Activated B cell treated with CpG ODN at 0.5 μM for 24 hours (primary cell): Measurements from ENCODE around the gene AKAP11. TPM values are rescaled to one million over a fixed set of nuclear protein-coding genes. Genes with fewer than 3 reads are reported as not detected.

Source experiments
- ATAC-seq: fragments of 200-7000 bp; cut with Tn5 transposase; one replicate; pipeline ENCODE4 v1.10.0; 2021; ENCODE audit warnings: low read depth, mild to moderate bottlenecking, moderate library complexity
- CTCF ChIA-PET: fragments of 350-600 bp; sonication (Branson Sonifier 250); formaldehyde crosslinking; loops from one replicate; lab custom pipeline; 2021; ENCODE audit warnings: antibody characterized with exemption; lab: Charles Lee
- POLR2A ChIA-PET: fragments of 350-600 bp; sonication (Branson Sonifier 250); formaldehyde crosslinking; loops from one replicate; lab custom pipeline; 2021; ENCODE audit warnings: antibody characterized with exemption; lab: Charles Lee
- DNase-seq: peaks from one replicate; pipeline ENCODE4 v3.0.0; 2022
- H3K27ac Mint-ChIP-seq: one replicate; pipeline ENCODE4 v1.8.0; 2020; ENCODE audit warnings: mixed read lengths
- H3K27me3 Mint-ChIP-seq: one replicate; pipeline ENCODE4 v1.8.0; 2021; ENCODE audit warnings: mixed read lengths
- H3K36me3 Mint-ChIP-seq: one replicate; pipeline ENCODE4 v1.8.0; 2021; ENCODE audit warnings: low read depth, mixed read lengths
- H3K4me1 Mint-ChIP-seq: one replicate; pipeline ENCODE4 v1.8.0; 2021; ENCODE audit warnings: mixed read lengths
- H3K4me3 Mint-ChIP-seq: one replicate; pipeline ENCODE4 v1.8.0; 2020; ENCODE audit warnings: mild to moderate bottlenecking, mixed read lengths
- H3K9me3 Mint-ChIP-seq: one replicate; pipeline ENCODE4 v1.8.0; 2020; ENCODE audit warnings: mixed read lengths
- CTCF ChIP-seq: fragments of 200-600 bp; IDR thresholded peaks from one replicate; pipeline ENCODE4 v1.8.0; 2022; ENCODE audit warnings: antibody characterized with exemption, mild to moderate bottlenecking
- intact Hi-C: fragments of 100-400 bp; cut with micrococcal nuclease; formaldehyde crosslinking; loops from one replicate; pipeline ENCODE4 v1.15.1; 2024
- total RNA-seq: library from RNA; stranded (reverse); gene quantifications from 2 replicates; pipeline ENCODE4 v1.2.3, GENCODE V29; 2022

The AKAP11 gene
- total RNA-seq, 1 donor from 2014 or later: 42.8 TPM

- Mint-ChIP-seq H3K27ac (no peak overlapping the region), H3K4me1 (peaks cover 2% of the 10 kb centered on the region)
- DNase-seq: no peak
These were observed 88.2 kb downstream of the AKAP11 start for GRCh38 chr13:42360046-42360574.

GRCh38 chr13:42361701-42362100 is 89.7 kb downstream of the AKAP11 start:
- H3K4me3 Mint-ChIP-seq: no peak overlapping the region
- no peaks in the 10 kb centered on the region for H3K27me3 Mint-ChIP-seq
- no peaks in the 10 kb centered on the region for H3K9me3 Mint-ChIP-seq
- no peak overlapping the region for H3K27ac Mint-ChIP-seq
- H3K4me1 Mint-ChIP-seq: peaks cover 2% of the 10 kb centered on the region
- intact Hi-C loops: loop anchor here (2.0 kb wide), 1 partner anchor 15 kb away; no protein-coding TSS in a partner anchor
- DNase-seq (no peak), ATAC-seq (no peak)
- ChIA-PET POLR2A (no interaction called here), CTCF (no interaction called here)
- H3K36me3 Mint-ChIP-seq: no peaks in the 10 kb centered on the region
- no peak for TF ChIP-seq CTCF

More at GRCh38 chr13:42360046-42360574, 88.2 kb downstream of the AKAP11 start:
- Mint-ChIP-seq H3K9me3 (no peaks in the 10 kb centered on the region), H3K27me3 (no peaks in the 10 kb centered on the region), H3K36me3 (no peaks in the 10 kb centered on the region), H3K4me3 (no peak overlapping the region)
- no peak for ATAC-seq
- TF ChIP-seq CTCF: no peak
- CTCF ChIA-PET: interaction anchor here (0.5 to 1.1 kb wide), 2 partner anchors 107 to 235 kb away, joined by 3 read pairs; no protein-coding TSS in a partner anchor
- POLR2A ChIA-PET: interaction anchor here (0.7 kb wide), 1 partner anchor 183 kb away, joined by 3 read pairs; no protein-coding TSS in a partner anchor
- intact Hi-C loops: loop anchor here (2.0 kb wide), 1 partner anchor 17 kb away; no protein-coding TSS in a partner anchor

GRCh38 chr13:42363941-42364612 is 92.1 kb downstream of the AKAP11 start:
- ATAC-seq (no peak), DNase-seq (no peak)
- no peak for TF ChIP-seq CTCF
- peaks cover 11% of the 10 kb centered on the region for H3K4me1 Mint-ChIP-seq
- ChIA-PET CTCF (no interaction called here), POLR2A (interaction anchor here (1.1 kb wide), 1 partner anchor 14 kb away, joined by 4 read pairs; no protein-coding TSS in a partner anchor)
- intact Hi-C loops: no loop called here
- H3K27ac Mint-ChIP-seq: no peak overlapping the region
- H3K9me3 Mint-ChIP-seq: no peaks in the 10 kb centered on the region
- no peaks in the 10 kb centered on the region for H3K27me3 Mint-ChIP-seq
- no peak overlapping the region for H3K4me3 Mint-ChIP-seq
- H3K36me3 Mint-ChIP-seq: no peaks in the 10 kb centered on the region

GRCh38 chr13:42364613-42365000 is 92.7 kb downstream of the AKAP11 start:
- POLR2A ChIA-PET: interaction anchor here (0.7 to 1.1 kb wide), 2 partner anchors 13 to 86 kb away, joined by 4 read pairs; no protein-coding TSS in a partner anchor

More at GRCh38 chr13:42364613-42365000, 92.7 kb downstream of the AKAP11 start:
- Mint-ChIP-seq H3K27me3 (no peaks in the 10 kb centered on the region), H3K27ac (no peak overlapping the region), H3K4me1 (peaks cover 15% of the 10 kb centered on the region), H3K9me3 (no peaks in the 10 kb centered on the region), H3K36me3 (no peaks in the 10 kb centered on the region), H3K4me3 (no peak overlapping the region)
- CTCF ChIA-PET: no interaction called here
- intact Hi-C loops: no loop called here
- TF ChIP-seq CTCF: no peak
- DNase-seq: no peak
- ATAC-seq: no peak
